ENCODE data around the gene PCTP.

Gene PCTP

GRCh38 chr17:55729484-55729883, 21.4 kb upstream of the PCTP start:
- H4K20me1 ChIP-seq (ENCODE audit: insufficient read depth, low read length), result no peaks in the 10 kb centered on the region
- no peaks in the 10 kb centered on the region for H3K9me3 ChIP-seq (ENCODE audit: low read length)
- no peaks in the 10 kb centered on the region for H3K27me3 ChIP-seq (ENCODE audit: insufficient read depth, low read length)
- H3K9me2 ChIP-seq (ENCODE audit: low read depth, low read length), result no peaks in the 10 kb centered on the region
- no peak overlapping the region for H2AFZ ChIP-seq (ENCODE audit: low read length)
- no peak overlapping the region for H3K9ac ChIP-seq (ENCODE audit: low read length)
- H3K27ac ChIP-seq (ENCODE audit: low read depth, low read length, poor library complexity, severe bottlenecking), result no peak overlapping the region
- no peak for TF ChIP-seq CTCF (IDR thresholded peaks at IDR 0.05; ENCODE audit: low read length)
- no peak for TF ChIP-seq EZH2 (IDR thresholded peaks at IDR 0.05; ENCODE audit: borderline replicate concordance, low read length)
- H3K4me3 ChIP-seq (ENCODE audit: low read depth, low read length, poor library complexity, severe bottlenecking), result no peak overlapping the region
- no peaks in the 10 kb centered on the region for H3K79me2 ChIP-seq (ENCODE audit: insufficient read depth, low read length)
- H3K36me3 ChIP-seq (ENCODE audit: insufficient read depth, low read length), result no peaks in the 10 kb centered on the region
- H3K4me2 ChIP-seq (ENCODE audit: low read length), result no peak overlapping the region
- no peaks in the 10 kb centered on the region for H3K4me1 ChIP-seq (ENCODE audit: insufficient read depth, low read length, severe bottlenecking)
- no peaks in the 10 kb centered on the region for H3F3A ChIP-seq (ENCODE audit: insufficient read depth, low read length)

GRCh38 chr17:55730380-55730779, 20.5 kb upstream of the PCTP start:
- no peaks in the 10 kb centered on the region for H3K36me3 ChIP-seq (ENCODE audit: insufficient read depth, low read length)
- no peak overlapping the region for H3K9ac ChIP-seq (ENCODE audit: low read length)
- no peaks in the 10 kb centered on the region for H3F3A ChIP-seq (ENCODE audit: insufficient read depth, low read length)
- H3K79me2 ChIP-seq (ENCODE audit: insufficient read depth, low read length), result no peaks in the 10 kb centered on the region
- H3K4me2 ChIP-seq (ENCODE audit: low read length), result no peak overlapping the region
- no peaks in the 10 kb centered on the region for H3K9me3 ChIP-seq (ENCODE audit: low read length)
- TF ChIP-seq EZH2 (IDR thresholded peaks at IDR 0.05; ENCODE audit: borderline replicate concordance, low read length) (no peak), CTCF (IDR thresholded peaks at IDR 0.05; ENCODE audit: low read length) (no peak)
- no peaks in the 10 kb centered on the region for H4K20me1 ChIP-seq (ENCODE audit: insufficient read depth, low read length)
- no peaks in the 10 kb centered on the region for H3K27me3 ChIP-seq (ENCODE audit: insufficient read depth, low read length)
- H3K4me1 ChIP-seq (ENCODE audit: insufficient read depth, low read length, severe bottlenecking), result no peaks in the 10 kb centered on the region
- no peak overlapping the region for H3K27ac ChIP-seq (ENCODE audit: low read depth, low read length, poor library complexity, severe bottlenecking)
- H3K9me2 ChIP-seq (ENCODE audit: low read depth, low read length), result no peaks in the 10 kb centered on the region
- H3K4me3 ChIP-seq (ENCODE audit: low read depth, low read length, poor library complexity, severe bottlenecking), result no peak overlapping the region
- H2AFZ ChIP-seq (ENCODE audit: low read length), result no peak overlapping the region

- H3K4me3 ChIP-seq (ENCODE audit: low read depth, low read length, poor library complexity, severe bottlenecking), result no peak overlapping the region
- no peak overlapping the region for H3K9ac ChIP-seq (ENCODE audit: low read length)
- TF ChIP-seq EZH2 (IDR thresholded peaks at IDR 0.05; ENCODE audit: borderline replicate concordance, low read length), result no peak
- TF ChIP-seq CTCF (IDR thresholded peaks at IDR 0.05; ENCODE audit: low read length), result no peak
- H3F3A ChIP-seq (ENCODE audit: insufficient read depth, low read length), result no peaks in the 10 kb centered on the region
- no peaks in the 10 kb centered on the region for H3K9me2 ChIP-seq (ENCODE audit: low read depth, low read length)
- no peak overlapping the region for H3K27ac ChIP-seq (ENCODE audit: low read depth, low read length, poor library complexity, severe bottlenecking)
- H3K4me1 ChIP-seq (ENCODE audit: insufficient read depth, low read length, severe bottlenecking), result no peaks in the 10 kb centered on the region
- H2AFZ ChIP-seq (ENCODE audit: low read length), result no peak overlapping the region
- H3K9me3 ChIP-seq (ENCODE audit: low read length), result no peaks in the 10 kb centered on the region
- H3K79me2 ChIP-seq (ENCODE audit: insufficient read depth, low read length), result no peaks in the 10 kb centered on the region
- H4K20me1 ChIP-seq (ENCODE audit: insufficient read depth, low read length), result no peaks in the 10 kb centered on the region
- H3K27me3 ChIP-seq (ENCODE audit: insufficient read depth, low read length), result no peaks in the 10 kb centered on the region
- H3K36me3 ChIP-seq (ENCODE audit: insufficient read depth, low read length), result no peaks in the 10 kb centered on the region
- H3K4me2 ChIP-seq (ENCODE audit: low read length), result no peak overlapping the region
Measured at GRCh38 chr17:55730808-55731207, 20.0 kb upstream of the PCTP start.

Measured in OCI-LY1 (cell line).